Adrenal gland (tissue), 19 donors: ENCODE data around the gene IFNA7. TPM values are rescaled to one million over a fixed set of nuclear protein-coding genes. Genes with fewer than 3 reads are reported as not detected.
"Not testable (repeated sequence)": the region's sequence is repeated elsewhere in the genome, so short reads cannot be mapped to it uniquely, and the experiment has no call there.

Experiments used
- DNase-seq, 7 donors: peaks; one replicate each; pipeline ENCODE4 v3.0.0-alpha.2; 2019 to 2020
- H3K27ac ChIP-seq, 5 donors: fragments of 200-600 bp; sonication (generic) in 4 of 5; 1 replicate in 3 of 5; 2 replicates in 2 of 5; pipeline versions ENCODE4 v1.5.1 to v1.8.0; 2016 to 2020; ENCODE audit warnings: mild to moderate bottlenecking in 1 of 5
- H3K27me3 ChIP-seq: fragments of 200-600 bp; 2 replicates; pipeline ENCODE4 v1.8.0; 2021
- H3K36me3 ChIP-seq, 2 donors: fragments of 200-600 bp; replicated peaks in 1 of 2; 1 replicate in 1 of 2; 2 replicates in 1 of 2; pipeline versions ENCODE4 v1.5.1 to v1.8.0; 2018 to 2022
- H3K4me1 ChIP-seq, 2 donors: fragments of 200-600 bp; replicated peaks in 1 of 2; 1 replicate in 1 of 2; 2 replicates in 1 of 2; pipeline versions ENCODE4 v1.5.1 to v1.8.0; 2018 to 2021
- H3K4me3 ChIP-seq, 4 donors: fragments of 200-600 bp; sonication (generic) in 3 of 4; one replicate each; pipeline ENCODE4 v1.5.1; 2016 to 2018
- H3K9me3 ChIP-seq, 3 donors: fragments of 200-600 bp; sonication (generic) in 1 of 3; replicated peaks in 1 of 3; 1 replicate in 2 of 3; 2 replicates in 1 of 3; pipeline versions ENCODE4 v1.5.1 to v1.8.0; 2016 to 2021
- CTCF ChIP-seq, 6 experiments: fragments of 450-650 bp in 4 of 6; fragments of 200-600 bp in 2 of 6; sonication (generic) in 1 of 6; IDR thresholded peaks; 1 replicate in 5 of 6; 2 replicates in 1 of 6; pipeline versions ENCODE4 v1.5.1 to v1.8.0; 2016 to 2021; ENCODE audit warnings: antibody characterized with exemption in 6 of 6, mild to moderate bottlenecking in 2 of 6, moderate library complexity in 1 of 6
- POLR2A ChIP-seq, 2 donors: fragments of 450-650 bp; IDR thresholded peaks; one replicate each; pipeline ENCODE4 v1.6.1; 2017; ENCODE audit warnings: antibody characterized with exemption in 2 of 2, mild to moderate bottlenecking in 2 of 2, moderate library complexity in 1 of 2
- WGBS, 4 donors: extraction: QIAGEN DNeasy Blood & Tissue Kit in 2 of 4; methylation state at CpG; one replicate each; pipeline versions ENCODE4 v1.1.5 to v1.1.7; 2013 to 2017; 5-methylcytosine and 5-hydroxymethylcytosine counted together
- intact Hi-C, 2 donors: fragments of 100-400 bp; cut with DNase I; formaldehyde crosslinking; loops; one replicate each; pipeline versions ENCODE4 v1.14.1 to v1.15.0; 2022 to 2023
- long read RNA-seq, 10 donors: library from polyadenylated mRNA in 3 of 10; unstranded in 2 of 10; stranded (forward) in 1 of 10; transcript quantifications; one replicate each; pipeline ENCODE4 v2.0.0 and lab custom pipeline, GENCODE V29; 2021 to 2026
- polyA plus RNA-seq, 3 donors: library from polyadenylated mRNA; stranded (reverse); fragments of 200-250 nt in 2 of 3; fragments of 350-450 nt in 1 of 3; fragmentation: Illumina TruSeq in 1 of 3; extraction: RNeasy Lipid Tissue Mini Kit (QIAGEN cat#74804) in 1 of 3; gene quantifications; one replicate each; pipeline ENCODE4 v1.2.3, GENCODE V29; 2013 to 2014
- total RNA-seq, 9 donors: library from RNA; depleted of rRNA in 4 of 9; stranded (reverse); fragments of >200 nt in 4 of 9; fragments of 120-200 nt in 1 of 9; fragmentation: NEBNext Ultra II Directional in 1 of 9; extraction: Animal tissue kit (Norgen Biotek cat#: 25700) in 1 of 9; gene quantifications; one replicate each; pipeline versions ENCODE4 v1.1.0 to v1.2.4, GENCODE V29; 2013 to 2023
- donor health status: healthy with polysubstance abuse.
- donor health status: Bipolar disorder and iron deficiency.
- donor health status: DM: yes; HTN: yes; CAD: no.
- donor health status: DM: no; HTN: no; CAD: no.
- donor health status: DM: no; HTN: no; CAD: no.
- donor health status: DM: yes; HTN: yes; CAD: no.

Gene IFNA7
- total RNA-seq: not detected
- not detected for polyA plus RNA-seq
- long read RNA-seq, donor 1: 0 reads
- long read RNA-seq, donor 2: 0 reads
- long read RNA-seq, donor 3: 0 reads
- long read RNA-seq, donor 4: 0 reads
- long read RNA-seq, donor 5: 0 reads
- long read RNA-seq, donor 6: 0 reads
- long read RNA-seq, donor 7: 0 reads
- long read RNA-seq, donor 8: 0 reads
- long read RNA-seq, donor 9: 0 reads
- long read RNA-seq, donor 10: 0 reads

DNA sequence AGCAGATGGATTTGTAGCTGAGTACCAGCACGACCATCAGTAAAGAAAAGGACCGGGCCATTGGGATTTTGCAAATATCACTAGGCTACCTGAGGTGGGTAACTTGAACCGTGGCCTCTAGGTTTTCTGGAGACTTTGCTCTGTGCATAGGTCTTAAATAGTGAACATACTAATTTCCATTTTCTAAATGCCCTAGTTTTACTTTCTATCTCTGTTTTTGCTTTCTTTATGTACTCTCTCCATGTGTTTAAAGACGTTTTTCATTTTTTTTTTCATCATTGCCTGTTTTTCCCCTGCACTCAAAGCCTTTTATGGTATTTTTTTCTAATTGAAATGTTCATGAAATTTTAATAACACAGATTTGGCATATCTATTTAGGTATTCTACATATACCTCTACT lies at the start of gene IFNA7:
TSS of gene IFNA7 (minus strand) at position 101 of the 400 bp plus-strand sequence. CDS start at position 61, 40 bp downstream.
- H3K9me3 ChIP-seq, H3K27me3 ChIP-seq, H3K36me3 ChIP-seq, H3K4me3 ChIP-seq, H3K27ac ChIP-seq, intact Hi-C loops, DNase-seq, H3K4me1 ChIP-seq: not testable (repeated sequence)
- 64 to 70% (median 67%) methylated on average over 4 of the region's 4 CpGs for WGBS, 4 donors

DNA sequence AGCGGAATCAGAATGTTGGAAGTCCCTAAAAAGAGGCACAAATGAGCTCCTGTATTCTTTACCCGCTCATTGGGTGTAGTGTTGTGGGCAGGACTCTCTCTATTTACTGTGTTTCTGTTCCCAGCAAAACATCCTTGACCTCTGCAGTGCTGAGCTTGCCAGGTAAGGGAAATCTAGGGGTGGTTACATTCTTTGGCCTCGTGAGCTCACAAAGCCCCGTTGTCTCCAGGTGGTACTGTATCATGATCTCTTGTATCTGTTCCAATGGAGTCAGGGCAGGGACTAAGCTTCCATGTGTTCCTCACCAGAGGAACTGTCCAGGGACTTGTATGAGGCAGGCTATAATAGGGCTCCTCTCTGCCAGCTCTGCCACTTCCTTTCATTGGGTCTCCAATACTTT lies 49.6 kb upstream of the IFNA7 start:
- H3K9me3 ChIP-seq: no peaks in the 10 kb centered on the region
- H3K27me3 ChIP-seq: peaks cover 16% of the 10 kb centered on the region
- no peaks in the 10 kb centered on the region for H3K36me3 ChIP-seq
- TF ChIP-seq CTCF (IDR thresholded peaks at IDR 0.05) (no peak), POLR2A (IDR thresholded peaks at IDR 0.05) (no peak)
- no peaks in the 10 kb centered on the region for H3K4me1 ChIP-seq
- H3K27ac ChIP-seq: no peak overlapping the region
- intact Hi-C loops: no loop called here
- H3K4me3 ChIP-seq: no peak overlapping the region
- WGBS, 4 donors: 47 to 56% (median 51%) methylated on average over 4 of the region's 4 CpGs
- no peak for DNase-seq

- Histone ChIP-seq H3K4me1 (no peaks in the 10 kb centered on the region), H3K27me3 (peaks cover 16% of the 10 kb centered on the region), H3K36me3 (no peaks in the 10 kb centered on the region), H3K27ac (no peak overlapping the region), H3K9me3 (no peaks in the 10 kb centered on the region), H3K4me3 (no peak overlapping the region)
- whole genome bisulfite sequencing, 4 donors: 32 to 62% (median 41%) methylated on average over 1 of the region's 1 CpG
- intact Hi-C loops: no loop called here
- TF ChIP-seq POLR2A (IDR thresholded peaks at IDR 0.05) (no peak), CTCF (IDR thresholded peaks at IDR 0.05) (no peak)
- DNase-seq: no peak
Measured at GRCh38 chr9:21251190-21251589, 49.2 kb upstream of the IFNA7 start.

DNA sequence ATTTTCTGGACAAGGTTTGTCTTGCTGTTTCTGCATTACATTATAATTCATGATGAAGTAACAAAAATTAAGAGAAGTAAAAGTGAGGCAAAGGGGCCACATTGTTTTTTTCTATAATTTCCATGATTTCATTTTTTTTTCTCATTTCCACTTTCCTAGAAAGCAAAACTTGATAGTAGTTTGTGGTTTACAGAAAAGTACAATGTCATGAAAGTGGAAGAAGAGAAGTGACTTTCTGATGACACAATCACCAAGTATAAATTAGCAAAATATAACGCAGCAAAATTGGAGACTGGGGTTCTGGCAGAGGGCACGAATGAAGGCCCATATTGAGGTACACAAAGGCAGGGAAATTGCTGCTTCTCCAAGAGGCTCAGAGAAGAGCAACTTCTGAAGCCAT lies 42.8 kb upstream of the IFNA7 start:
- WGBS, 4 donors: 22 to 58% (median 36%) methylated on average over 2 of the region's 2 CpGs
- Histone ChIP-seq H3K4me3 (no peak overlapping the region), H3K9me3 (no peaks in the 10 kb centered on the region), H3K27me3 (peaks cover 18% of the 10 kb centered on the region), H3K36me3 (no peaks in the 10 kb centered on the region), H3K27ac (no peak overlapping the region), H3K4me1 (no peaks in the 10 kb centered on the region)
- DNase-seq: no peak
- TF ChIP-seq CTCF (IDR thresholded peaks at IDR 0.05): no peak
- TF ChIP-seq POLR2A (IDR thresholded peaks at IDR 0.05): no peak
- intact Hi-C loops: no loop called here

GRCh38 chr9:21239911-21240310 lies 37.9 kb upstream of the IFNA7 start, which contains the start of gene IFNA14:
Gene IFNA14, minus strand, starts transcription at chr9:21240005. Its CDS starts 70 bp downstream, at chr9:21239935.
- Histone ChIP-seq H3K27ac (no peak within 1 kb of the TSS), H3K4me1 (no peaks in the 10 kb centered on the region), H3K9me3 (no peaks in the 10 kb centered on the region), H3K4me3 (no peak within 1 kb of the TSS), H3K27me3 (peaks cover 7% of the 10 kb centered on the region), H3K36me3 (no peaks in the 10 kb centered on the region)
- no peak for TF ChIP-seq CTCF (IDR thresholded peaks at IDR 0.05)
- no peak for TF ChIP-seq POLR2A (IDR thresholded peaks at IDR 0.05)
- intact Hi-C loops: no loop called here
- no peak for DNase-seq
- 60 to 69% (median 64%) methylated on average over 2 of the region's 2 CpGs for WGBS, 4 donors

- intact Hi-C loops: not testable (repeated sequence)
- 9 to 13% (median 11%) methylated on average over 1 of the region's 1 CpG for WGBS, 4 donors
Measured at GRCh38 chr9:21236360-21236714, 34.3 kb upstream of the IFNA7 start.

More at GRCh38 chr9:21236360-21236714, 34.3 kb upstream of the IFNA7 start:
- not testable (repeated sequence) for H3K9me3 ChIP-seq, H3K4me3 ChIP-seq, H3K27me3 ChIP-seq, H3K4me1 ChIP-seq, H3K36me3 ChIP-seq, DNase-seq, H3K27ac ChIP-seq
